HG03095 (cell line): ENCODE results near the gene ZEB1.

ENCODE experiments used
- ATAC-seq: cut with Tn5 transposase; IDR thresholded peaks from one replicate; pipeline ENCODE4 v1.9.1; 2021; ENCODE audit warnings: moderate library complexity; ENCODE audit not compliant: unreplicated experiment

Gene ZEB1

DNA sequence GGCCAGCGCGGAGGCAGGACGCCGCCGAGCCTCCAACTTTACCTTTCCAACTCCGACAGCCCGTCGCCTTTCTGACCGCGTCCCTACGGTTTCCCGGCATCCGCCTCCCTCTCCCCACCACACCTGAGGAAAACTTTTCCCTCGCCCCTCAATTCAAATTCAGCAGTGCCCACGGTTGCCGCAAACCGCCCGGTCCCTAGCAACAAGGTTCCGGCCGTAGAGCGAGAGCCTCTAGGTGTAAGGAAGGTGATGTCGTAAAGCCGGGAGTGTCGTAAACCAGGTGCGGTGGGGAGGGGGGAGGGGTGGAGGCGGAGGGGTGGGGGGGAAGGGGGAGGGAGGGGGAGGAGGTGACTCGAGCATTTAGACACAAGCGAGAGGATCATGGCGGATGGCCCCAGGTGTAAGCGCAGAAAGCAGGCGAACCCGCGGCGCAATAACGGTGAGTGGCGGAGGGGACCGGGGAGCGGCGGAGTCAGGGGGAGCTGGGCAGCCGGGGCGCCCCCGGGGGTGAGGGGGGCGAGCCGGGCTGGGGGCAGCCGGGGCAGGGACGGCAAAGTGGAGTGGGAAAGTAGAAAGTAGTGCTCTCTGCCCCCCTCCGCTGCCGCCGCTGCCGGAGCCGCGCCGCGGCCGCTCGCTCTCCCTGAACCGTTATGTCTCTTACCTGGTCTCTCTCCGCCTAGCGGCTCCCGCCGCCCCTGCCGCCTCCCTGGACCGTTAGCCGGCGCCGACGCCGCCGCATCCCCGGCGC, at the start of gene ZEB1:
Gene ZEB1, plus strand, starts transcription at position 363 of the 748 bp plus-strand sequence. Its CDS starts 19 bp downstream, at position 382.
- peak; percentile 29 for ATAC-seq

DNA sequence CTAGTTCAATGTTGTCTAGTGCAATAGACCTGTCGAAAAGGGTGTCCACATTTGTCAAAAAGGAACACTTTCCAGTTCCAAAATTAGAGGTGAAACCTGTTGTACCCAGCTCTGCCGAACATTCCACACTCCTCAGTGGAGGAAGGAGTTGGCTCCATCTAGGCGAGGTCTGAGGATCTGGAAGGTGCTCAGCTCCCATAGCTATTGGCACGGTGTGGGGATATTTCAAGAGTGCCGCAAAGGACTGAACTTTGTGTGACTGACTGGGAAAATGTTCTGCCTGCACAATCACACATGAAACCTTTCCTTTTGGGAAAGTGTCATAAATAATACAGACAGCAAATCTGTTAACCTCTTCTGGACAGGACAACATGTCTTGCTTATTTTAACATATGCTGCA, 48.1 kb upstream of the ZEB1 start:
- ATAC-seq: no peak

DNA sequence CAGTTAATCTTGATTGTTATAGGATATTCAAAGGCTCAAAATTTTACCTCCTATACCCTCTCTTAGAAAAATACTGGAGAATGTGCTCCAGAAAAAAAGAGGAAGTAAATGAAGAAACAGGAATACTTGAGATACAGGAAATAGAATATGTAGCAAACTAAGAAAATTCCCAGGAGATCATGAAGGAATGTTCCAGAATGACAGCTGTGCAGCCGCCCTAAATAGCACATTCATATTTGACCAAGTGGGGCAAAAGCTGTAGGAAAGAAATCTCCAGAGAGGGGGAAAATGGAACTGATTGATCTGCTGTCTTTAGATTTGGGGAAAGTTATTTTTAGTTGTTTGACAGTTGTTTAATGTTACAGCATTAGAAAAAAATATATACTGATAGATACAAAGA, 46.2 kb upstream of the ZEB1 start:
- ATAC-seq: no peak

DNA sequence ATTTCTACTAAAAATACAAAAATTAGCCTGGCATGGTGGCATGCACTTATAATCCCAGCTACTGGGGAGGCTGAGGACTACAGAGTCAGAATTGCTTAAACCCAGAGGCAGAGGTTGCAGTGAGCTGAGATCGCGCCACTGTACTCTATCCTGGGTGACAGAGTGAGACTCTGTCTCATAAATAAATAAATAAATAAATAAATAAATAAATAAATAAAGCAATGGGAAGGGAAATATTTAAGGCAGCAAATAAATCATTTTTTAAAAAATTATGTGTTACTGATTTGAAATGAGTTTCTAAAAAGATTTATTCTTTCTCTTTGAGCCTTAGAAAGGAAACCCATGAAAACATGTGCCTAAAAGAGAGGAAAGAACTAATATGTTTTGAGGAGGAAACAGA, 45.2 kb upstream of the ZEB1 start:
- no peak for ATAC-seq

DNA sequence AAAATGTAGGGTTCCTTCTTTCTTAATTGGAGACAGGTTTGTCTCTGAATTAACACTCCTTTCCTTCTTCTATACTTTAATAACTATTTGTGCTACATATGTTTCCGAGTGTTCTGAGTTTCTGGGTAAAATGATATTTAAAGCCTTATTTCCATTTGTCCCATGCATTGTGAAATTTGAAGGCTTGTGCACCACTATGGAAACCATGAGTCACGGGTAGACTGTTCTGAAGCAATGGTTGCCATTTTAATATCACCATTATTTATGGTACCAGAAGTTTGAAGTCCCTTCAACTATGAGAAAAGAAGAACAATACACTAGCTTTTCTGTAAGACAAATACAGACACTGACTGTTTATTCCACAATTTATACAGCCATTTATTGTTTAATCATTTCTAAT, 44.7 kb upstream of the ZEB1 start:
- no peak for ATAC-seq

DNA sequence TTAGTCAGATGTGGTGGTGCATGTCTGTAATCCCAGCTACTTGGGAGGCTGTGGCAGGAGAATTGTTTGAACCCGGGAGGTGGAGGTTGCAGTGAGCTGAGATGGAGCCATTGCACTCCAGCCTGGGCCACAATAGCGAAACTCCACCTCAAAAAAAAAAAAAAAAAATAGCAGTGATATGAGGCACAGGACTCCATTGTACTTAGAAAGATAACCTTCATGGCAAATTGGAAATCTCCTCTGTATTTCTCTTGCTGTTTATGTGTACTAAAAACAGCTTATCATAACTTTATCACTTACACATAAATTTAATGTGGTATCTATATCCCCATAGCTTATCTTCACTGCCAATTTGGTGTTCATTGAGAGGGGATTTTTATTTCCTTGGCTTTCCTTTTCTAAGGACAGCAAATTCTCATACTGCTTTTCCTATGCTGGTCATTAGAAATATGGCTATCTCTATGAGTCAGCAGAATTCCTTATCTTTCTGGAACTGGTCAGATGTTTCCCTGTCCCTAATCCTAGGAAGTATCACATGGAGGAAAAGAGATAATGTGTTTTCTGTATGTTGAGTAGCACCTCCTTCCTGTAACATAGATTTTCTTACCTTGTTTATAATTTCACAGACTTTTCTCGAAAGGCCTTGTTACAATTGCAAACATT, 40.6 kb upstream of the ZEB1 start:
- ATAC-seq: no peak

DNA sequence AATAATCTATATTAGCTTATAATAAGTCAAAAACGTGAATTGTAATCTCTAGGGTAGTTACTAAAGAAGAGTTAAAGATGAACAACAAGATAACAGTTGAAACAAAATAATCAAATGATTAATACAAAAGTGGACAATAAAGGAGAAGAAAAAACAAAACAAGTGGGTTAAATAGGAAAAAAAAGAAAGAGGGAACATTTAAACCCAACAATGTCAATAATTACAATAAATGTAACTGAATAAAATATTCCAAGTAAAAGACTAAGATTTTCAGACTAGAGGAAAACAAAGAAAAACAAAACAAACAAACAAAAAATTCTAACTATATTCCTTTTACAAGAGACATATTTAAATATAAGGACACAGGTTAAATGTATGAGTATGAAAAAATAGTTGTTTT, 38.0 kb upstream of the ZEB1 start:
- ATAC-seq: no peak

DNA sequence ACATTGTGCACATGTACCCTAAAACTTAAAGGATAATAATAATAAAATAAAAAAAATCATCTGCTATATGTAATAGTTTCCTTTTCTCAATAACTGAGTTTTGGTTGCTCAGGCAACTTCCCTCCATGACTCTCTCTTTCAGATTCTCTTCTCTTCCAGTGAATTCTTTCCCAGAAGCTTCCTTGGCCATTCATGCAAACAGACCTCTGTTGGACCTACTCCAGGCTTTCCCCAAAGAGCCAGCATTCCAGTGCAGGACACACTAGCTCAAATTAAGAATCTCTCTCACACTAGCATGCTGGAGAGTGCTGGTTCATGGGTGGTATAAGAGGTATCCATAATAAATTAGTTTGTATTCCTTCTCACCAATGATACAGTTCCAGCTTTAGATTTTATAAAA, 31.0 kb upstream of the ZEB1 start:
- no peak for ATAC-seq

DNA sequence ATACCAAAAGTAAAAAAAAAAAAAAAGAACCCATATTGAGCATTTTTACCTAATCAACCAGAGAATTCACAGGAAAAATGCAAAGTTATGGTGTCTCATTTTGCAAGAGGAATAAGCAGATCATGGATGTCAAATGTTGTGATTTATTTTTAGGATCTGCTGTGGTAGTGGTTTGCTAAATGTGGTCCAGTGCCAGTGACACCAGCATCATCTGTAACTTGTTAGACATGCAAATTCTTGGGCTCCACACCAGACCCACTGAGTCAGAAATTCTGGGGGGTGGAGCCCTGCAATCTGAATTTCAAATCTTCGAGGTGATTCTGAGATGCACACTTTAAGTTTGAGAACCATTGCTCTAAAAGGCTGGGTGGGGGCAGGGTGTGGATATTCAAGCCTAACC, 30.1 kb upstream of the ZEB1 start:
- no peak for ATAC-seq

DNA sequence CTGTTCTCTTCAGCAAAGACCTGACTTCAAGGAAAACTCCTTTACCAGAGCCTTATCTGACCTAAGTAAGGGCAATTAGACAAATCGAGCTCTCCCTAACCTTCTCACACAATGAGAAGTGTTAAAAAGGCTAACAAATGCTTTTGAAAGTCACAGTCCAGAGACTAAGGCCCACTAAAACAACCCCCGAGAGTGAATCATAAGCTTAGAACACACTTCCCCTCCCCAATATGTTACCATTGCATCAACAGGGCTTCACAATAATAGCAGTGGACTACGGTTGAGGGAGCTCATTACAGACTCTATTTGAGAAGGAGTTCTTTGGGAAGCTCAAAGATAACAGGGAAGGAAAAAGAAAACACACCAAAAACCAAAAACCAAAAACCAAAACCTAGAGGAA, 28.6 kb upstream of the ZEB1 start:
- ATAC-seq: no peak

DNA sequence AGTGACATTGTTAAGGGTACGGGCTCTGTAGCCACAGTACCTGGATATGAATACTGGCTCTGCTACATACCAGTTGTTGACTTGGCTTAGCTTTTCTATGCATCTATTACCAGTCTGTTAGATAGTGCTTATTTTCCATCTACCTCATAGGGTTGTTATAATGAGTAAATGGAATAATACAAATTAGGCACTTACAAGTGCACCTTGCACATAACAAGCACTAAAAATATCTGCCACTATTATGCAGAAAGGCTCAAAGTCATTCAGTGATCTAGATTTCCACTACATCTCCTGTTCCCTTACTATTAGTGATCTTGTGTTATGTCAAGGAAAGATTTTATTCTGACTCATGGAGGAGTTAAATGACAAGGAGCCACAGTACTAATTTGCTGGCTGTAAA, 27.9 kb upstream of the ZEB1 start:
- ATAC-seq: no peak

DNA sequence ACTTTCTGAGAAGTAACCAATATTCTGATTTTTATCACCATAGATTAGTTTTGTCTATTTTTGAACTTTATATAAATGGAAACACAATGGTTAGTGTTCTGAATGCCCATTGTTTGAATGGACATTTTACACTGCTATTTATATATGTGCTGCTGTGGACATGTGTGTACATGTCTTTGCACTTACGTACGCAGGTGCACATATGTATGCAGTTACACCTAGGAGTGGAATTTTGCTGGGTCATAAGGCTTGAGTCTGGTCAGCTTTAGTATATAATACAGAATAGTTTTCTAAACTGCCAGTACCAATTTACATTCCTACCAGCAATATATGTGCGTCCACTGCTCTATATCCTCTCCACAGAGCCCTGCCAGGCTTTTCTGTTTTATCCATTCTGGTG, 24.5 kb upstream of the ZEB1 start:
- ATAC-seq: no peak

DNA sequence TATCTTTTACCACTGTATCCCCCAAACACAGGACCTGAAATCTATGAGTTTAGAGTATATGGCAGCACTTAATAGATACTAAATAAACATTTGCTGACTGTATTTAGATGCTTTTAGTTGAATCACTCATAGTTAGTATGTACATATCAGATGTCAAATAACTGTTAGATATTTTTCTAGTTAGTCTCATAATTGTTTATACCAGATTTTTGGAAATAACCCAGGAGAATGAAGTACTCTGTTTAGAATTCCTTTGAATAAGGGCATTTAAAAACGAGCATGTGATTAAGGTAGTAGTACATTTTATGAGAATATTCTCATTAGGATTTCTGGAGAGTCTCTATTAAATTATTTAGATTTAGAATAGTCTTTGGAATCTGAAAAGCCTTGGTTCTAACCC, 22.3 kb upstream of the ZEB1 start:
- no peak for ATAC-seq

DNA sequence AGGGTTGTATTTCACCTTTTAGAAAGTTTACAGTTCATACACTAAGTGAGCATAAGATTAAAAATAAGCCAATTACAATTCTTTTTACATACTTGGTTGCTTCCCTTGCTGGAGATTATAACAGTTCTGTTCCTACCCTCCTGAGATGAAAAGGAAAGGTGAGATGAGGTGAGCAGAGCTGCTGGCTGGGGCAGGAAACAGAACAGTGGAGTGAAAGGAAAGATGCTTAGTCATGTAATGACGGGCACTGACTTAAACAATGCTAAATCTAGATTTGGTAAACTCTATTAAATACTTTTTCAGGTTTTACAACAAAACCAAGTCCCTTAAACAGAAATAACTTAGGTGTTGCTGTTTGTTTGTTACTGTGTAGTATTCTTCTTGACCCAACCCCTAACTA, 19.9 kb upstream of the ZEB1 start:
- ATAC-seq: no peak

DNA sequence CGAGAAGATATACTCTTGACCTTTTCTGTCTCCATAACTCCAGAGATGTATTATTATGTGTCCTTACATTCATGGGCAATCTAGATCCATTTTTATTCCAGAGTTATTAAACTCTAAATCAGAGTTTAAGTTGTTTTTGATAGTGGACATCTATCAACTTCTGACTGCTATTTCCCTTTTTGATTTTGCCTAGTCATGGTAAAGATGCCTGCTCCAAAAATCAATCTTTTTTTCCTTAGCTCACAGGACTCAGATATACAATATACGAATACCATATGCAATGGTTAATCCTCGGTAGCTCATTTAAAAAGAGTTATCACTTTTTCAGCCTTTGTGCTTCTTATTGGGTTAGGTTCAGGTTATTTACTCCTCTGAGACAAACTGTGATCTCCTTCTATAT, 15.8 kb upstream of the ZEB1 start:
- no peak for ATAC-seq

DNA sequence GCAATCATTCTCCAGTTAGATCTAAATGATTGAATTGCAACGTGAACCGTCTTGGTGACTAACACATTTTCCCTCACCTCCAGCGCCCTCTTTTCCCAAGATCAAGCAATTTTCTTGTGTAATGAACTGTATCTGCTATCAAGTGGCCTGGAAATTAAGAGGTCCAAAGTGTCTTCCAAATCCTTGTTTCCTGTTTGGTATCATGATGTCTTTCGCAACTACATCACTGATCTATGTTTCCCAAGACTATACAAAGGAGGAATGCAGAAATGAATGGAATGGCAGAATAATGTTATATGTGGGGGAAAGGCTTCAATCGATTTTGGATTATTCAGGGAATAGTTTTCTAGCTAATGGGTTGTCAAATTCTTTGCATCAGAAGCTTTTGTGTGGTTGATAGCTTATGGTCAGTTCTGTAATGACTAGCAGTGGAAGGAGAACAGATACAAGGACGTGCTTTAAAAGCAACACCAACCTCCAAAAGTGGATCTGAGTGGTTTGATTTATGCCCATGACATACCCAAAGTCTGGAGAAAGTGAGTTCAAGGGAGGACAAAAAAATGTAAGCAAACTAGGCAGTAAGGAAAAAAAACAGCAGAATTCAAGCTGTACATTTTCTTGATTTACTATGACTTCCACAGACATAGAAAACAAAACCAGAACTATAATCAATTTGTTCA, 14.6 kb upstream of the ZEB1 start:
- no peak for ATAC-seq

DNA sequence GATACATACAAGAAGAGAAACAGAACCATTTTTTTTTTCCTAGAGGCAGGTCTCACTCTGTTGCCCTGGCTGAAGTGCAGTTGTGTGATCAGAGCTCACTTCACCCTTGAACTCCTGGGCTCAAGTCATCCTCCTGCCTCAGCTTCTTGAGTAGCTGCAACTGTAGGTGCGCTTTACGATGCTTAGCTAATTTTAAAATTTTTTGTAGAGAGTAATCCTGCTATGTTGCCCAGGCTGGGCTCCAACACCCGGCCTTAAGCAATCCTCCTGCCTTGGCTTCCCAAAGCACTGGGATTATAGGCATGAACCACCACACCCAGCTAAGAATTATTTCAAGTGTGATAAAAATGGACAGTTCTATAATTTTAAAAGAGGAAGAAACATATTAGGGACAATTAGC, 5.6 kb upstream of the ZEB1 start:
- no peak for ATAC-seq

DNA sequence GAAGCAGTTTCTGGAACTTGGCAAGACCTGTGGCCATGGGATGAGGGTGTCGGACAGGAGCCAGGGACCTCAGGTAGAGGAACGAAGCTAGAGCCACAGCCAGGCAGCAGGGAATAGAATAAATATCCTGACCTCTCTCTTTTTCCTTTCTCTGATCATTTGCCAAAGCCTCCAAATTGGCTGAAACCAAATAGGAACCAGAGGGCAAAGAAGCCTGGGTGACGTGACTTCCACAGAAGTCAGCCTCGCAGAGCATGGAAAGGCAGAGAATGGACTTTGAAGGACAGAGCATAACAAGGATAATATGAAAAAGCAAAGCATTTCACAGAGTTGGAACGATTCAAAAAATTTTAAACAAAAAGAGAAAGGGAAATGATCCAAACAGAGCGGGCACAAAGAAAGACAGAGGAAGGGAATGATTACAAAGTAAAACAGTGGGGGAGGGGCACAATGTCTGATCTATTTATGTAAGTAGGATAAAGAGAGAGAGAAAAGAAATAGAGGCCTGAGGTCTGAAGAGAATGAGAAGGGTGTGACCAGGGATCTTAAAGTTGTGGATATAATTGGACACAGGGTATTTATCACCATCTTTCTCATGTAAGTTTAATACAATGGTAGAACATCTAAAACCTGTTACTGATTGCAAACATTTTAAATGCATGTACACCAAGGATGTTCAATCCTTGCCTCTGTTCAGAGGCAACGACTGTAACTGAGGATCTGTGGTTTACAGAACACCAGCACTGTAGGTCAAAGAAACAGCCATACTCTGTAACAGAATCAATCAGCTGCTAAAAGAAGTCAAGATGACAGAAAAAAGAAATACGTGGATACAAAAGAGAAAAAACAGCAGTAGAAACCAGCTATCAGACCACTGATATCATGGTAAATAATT, 4.5 kb upstream of the ZEB1 start:
- no peak for ATAC-seq

DNA sequence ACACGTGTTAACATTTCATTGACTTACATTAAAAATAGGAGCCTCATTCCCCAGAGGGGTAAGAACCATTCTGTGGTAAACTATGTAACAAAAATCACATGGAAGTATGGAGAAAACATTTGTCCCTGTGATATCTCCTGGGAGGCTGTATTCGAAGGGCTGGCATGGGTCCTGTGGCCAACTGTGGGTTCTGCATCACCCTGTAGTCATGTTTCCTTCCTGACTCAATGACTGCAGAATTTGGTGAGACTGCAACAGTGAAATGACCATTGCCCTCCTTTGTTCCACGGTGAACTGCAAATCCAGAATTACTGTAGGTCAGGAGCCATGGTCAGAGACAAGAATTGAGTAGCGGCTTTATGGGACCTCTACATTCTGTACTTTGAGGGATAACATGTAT, 3.6 kb upstream of the ZEB1 start:
- no peak for ATAC-seq

DNA sequence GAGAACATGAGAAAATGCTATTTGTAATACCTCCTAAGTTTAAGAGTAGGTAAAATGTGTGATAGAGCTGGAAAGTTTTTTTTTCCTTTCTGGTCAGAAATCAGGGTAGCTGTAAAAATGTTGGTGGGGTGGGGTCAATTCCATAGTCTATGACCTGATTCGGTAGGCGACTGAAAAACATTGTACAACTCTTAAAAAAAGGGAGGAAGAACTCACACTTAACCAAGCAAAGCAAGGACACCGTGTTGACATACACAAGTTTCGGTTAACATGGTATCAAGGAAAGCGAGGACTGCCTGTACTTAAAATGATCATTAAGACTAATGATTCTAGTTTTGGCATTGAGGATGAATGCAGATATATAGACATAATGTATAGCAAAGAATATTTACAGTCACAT, 1.8 kb upstream of the ZEB1 start:
- ATAC-seq: no peak

DNA sequence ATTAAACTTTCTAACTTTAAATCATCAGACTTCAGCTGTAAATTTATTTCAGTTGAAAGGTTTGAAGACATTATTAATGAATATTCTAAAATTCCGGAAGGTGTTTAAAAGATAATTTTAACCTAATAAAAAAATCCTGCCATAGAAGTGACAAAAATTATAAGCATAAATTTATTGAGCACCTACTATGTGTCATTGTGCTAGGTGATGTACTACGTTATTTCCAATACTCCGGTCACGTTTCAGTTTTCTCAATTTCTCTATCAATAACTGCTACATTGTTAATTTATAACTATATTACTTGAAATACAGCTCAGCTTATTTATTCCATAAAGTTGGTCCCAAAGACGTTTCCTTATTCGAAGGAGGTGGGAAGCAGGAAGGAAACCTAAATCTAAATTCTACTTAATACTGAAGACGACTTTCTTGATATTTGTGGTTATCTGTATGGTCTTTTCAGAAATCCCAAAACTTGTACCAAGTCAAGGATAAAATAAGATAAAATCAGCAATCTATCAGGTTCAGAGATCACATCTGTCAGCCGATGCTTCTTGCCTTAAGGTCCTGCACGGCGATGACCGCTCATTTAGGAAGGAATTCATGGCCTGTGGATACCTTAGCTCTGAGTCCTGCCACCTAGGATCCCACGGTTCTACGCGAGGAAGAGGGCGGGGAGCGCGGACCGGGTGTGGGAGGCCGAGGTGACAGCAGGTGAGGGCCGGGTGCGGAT, 1.2 kb upstream of the ZEB1 start:
- ATAC-seq: no peak
